HCT116 (cell line): Measurements from ENCODE around the gene IFI27L2. TPM values are rescaled to one million over a fixed set of nuclear protein-coding genes. Genes with fewer than 3 reads are reported as not detected.
A peak's percentile ranks its signal among the peaks of the same experiment; 100 is the strongest.

ENCODE experiments used
- ATAC-seq: fragments of 200-7000 bp; cut with Tn5 transposase; 2 replicates; pipeline ENCODE4 v1.9.1; 2020; ENCODE audit warnings: mild to moderate bottlenecking, moderate library complexity
- BruUV-seq: library from RNA; stranded (reverse); fragments of 400-500 nt; replicated peaks from 2 replicates; lab custom pipeline; 2021; lab: Mats Ljungman, UMichigan
- CTCF ChIA-PET: fragments of 300-600 bp; sonication (Branson Sonifier 250); formaldehyde crosslinking; loops from one replicate; lab custom pipeline; 2021; ENCODE audit warnings: antibody characterized with exemption; lab: Charles Lee
- POLR2A ChIA-PET: fragments of 300-600, 350-600 bp; sonication (Branson Sonifier 250); formaldehyde crosslinking; loops from one replicate; lab custom pipeline; 2021; ENCODE audit warnings: antibody characterized with exemption; lab: Charles Lee
- RAD21 ChIA-PET, 2 experiments: fragments of 300-600 bp; sonication (Branson Sonifier 250); formaldehyde crosslinking; loops; one replicate each; lab custom pipeline; 2023; ENCODE audit warnings: low total read pairs in 2 of 2; ENCODE audit not compliant: uncharacterized antibody in 2 of 2, unreplicated experiment in 2 of 2, low non-redundant PET in 1 of 2; lab: Charles Lee
- DNase-seq: peaks from one replicate; pipeline ENCODE4 v3.0.0-alpha.2; 2010; ENCODE audit warnings: low read depth, low spot score
- H2AFZ ChIP-seq: fragments of 200-600 bp; shearing (Covaris generic), sonication (generic); 2 replicates; pipeline ENCODE4 v1.6.1; 2017; ENCODE audit warnings: low read depth, mixed run types, mixed read lengths, antibody characterized with exemption, low read length; ENCODE audit not compliant: poor library complexity, severe bottlenecking
- H3K27ac ChIP-seq: 2 replicates; pipeline ENCODE4 v1.5.1; 2012; ENCODE audit warnings: low read depth, low read length
- H3K27me3 ChIP-seq: fragments of 200-600 bp; sonication (generic); 2 replicates; pipeline ENCODE4 v1.6.1; 2016; ENCODE audit warnings: mixed run types, low read length, mixed read lengths; ENCODE audit not compliant: insufficient read depth
- H3K36me3 ChIP-seq, 2 experiments: fragments of 200-500 bp in 1 of 2; fragments of 200-600 bp in 1 of 2; sonication (Bioruptor generic) in 1 of 2; sonication (generic) in 1 of 2; 2 replicates each; pipeline versions ENCODE4 v1.5.1 to v1.6.1; 2014 to 2016; ENCODE audit warnings: low read length in 2 of 2, inconsistent platforms in 1 of 2, mixed read lengths in 1 of 2, mixed run types in 1 of 2; ENCODE audit not compliant: insufficient read depth in 2 of 2, control insufficient read depth in 1 of 2
- H3K4me1 ChIP-seq, 2 experiments: fragments of 200-600 bp in 1 of 2; sonication (generic) in 1 of 2; 2 replicates each; pipeline versions ENCODE4 v1.5.1 to v1.6.1; 2012 to 2017; ENCODE audit warnings: low read length in 2 of 2, inconsistent platforms in 1 of 2, mild to moderate bottlenecking in 1 of 2, mixed read lengths in 1 of 2, mixed run types in 1 of 2, moderate library complexity in 1 of 2; ENCODE audit not compliant: insufficient read depth in 2 of 2, control insufficient read depth in 1 of 2
- H3K4me2 ChIP-seq: fragments of 200-600 bp; sonication (generic); 2 replicates; pipeline ENCODE4 v1.6.1; 2017; ENCODE audit warnings: mixed run types, low read length, mixed read lengths
- H3K4me3 ChIP-seq, 2 experiments: fragments of 200-600 bp in 1 of 2; sonication (generic) in 1 of 2; replicated peaks in 1 of 2; 2 replicates each; pipeline ENCODE4 v1.5.1; 2011 to 2016; ENCODE audit warnings: low read length in 2 of 2, control low read depth in 1 of 2, low read depth in 1 of 2, mild to moderate bottlenecking in 1 of 2, mixed read lengths in 1 of 2, mixed run types in 1 of 2
- H3K79me2 ChIP-seq: fragments of 200-600 bp; sonication (generic); 2 replicates; pipeline ENCODE4 v1.6.1; 2017; ENCODE audit warnings: mild to moderate bottlenecking, mixed run types, low read length, moderate library complexity, mixed read lengths; ENCODE audit not compliant: insufficient read depth
- H3K9ac ChIP-seq: fragments of 200-600 bp; sonication (generic); 2 replicates; pipeline ENCODE4 v1.6.1; 2016; ENCODE audit warnings: low read length, mixed read lengths
- H3K9me2 ChIP-seq: fragments of 200-600 bp; sonication (generic), shearing (Covaris generic); 2 replicates; pipeline ENCODE4 v1.6.1; 2017; ENCODE audit warnings: mixed run types, mild to moderate bottlenecking, moderate library complexity; ENCODE audit not compliant: insufficient read depth
- H3K9me3 ChIP-seq, 2 experiments: fragments of 200-500 bp in 1 of 2; fragments of 200-600 bp in 1 of 2; sonication (Bioruptor generic) in 1 of 2; sonication (generic) in 1 of 2; 2 replicates each; pipeline ENCODE4 v1.6.1; 2014 to 2017; ENCODE audit warnings: low read length in 2 of 2, mixed read lengths in 2 of 2, inconsistent platforms in 1 of 2, low read depth in 1 of 2, mild to moderate bottlenecking in 1 of 2, mixed run types in 1 of 2, moderate library complexity in 1 of 2; ENCODE audit not compliant: control insufficient read depth in 1 of 2, insufficient read depth in 1 of 2
- H4K20me1 ChIP-seq: fragments of 200-600 bp; sonication (generic), shearing (Covaris generic); 2 replicates; pipeline ENCODE4 v1.6.1; 2017; ENCODE audit warnings: mixed run types, mild to moderate bottlenecking, moderate library complexity; ENCODE audit not compliant: insufficient read depth
- CBX3 ChIP-seq: IDR thresholded peaks from 2 replicates; pipeline ENCODE4 v1.6.1; 2012; ENCODE audit warnings: low read depth
- EGR1 ChIP-seq: IDR thresholded peaks from 2 replicates; pipeline ENCODE4 v1.6.1; 2012; ENCODE audit warnings: low read depth
- ELF1 ChIP-seq: IDR thresholded peaks from 2 replicates; pipeline ENCODE4 v1.6.1; 2012; ENCODE audit warnings: low read depth, borderline replicate concordance
- EZH2 ChIP-seq: fragments of 200-600 bp; sonication (generic); IDR thresholded peaks from 2 replicates; pipeline ENCODE4 v1.6.1; 2017; ENCODE audit warnings: antibody characterized with exemption, mixed run types
- EZH2phosphoT487 ChIP-seq: fragments of 200-600 bp; IDR thresholded peaks from 2 replicates; pipeline ENCODE4 v1.6.1; 2018; ENCODE audit warnings: antibody characterized with exemption, borderline replicate concordance
- FOSL1 ChIP-seq: IDR thresholded peaks from 2 replicates; pipeline ENCODE4 v1.6.1; 2012; ENCODE audit warnings: low read depth
- JUND ChIP-seq: IDR thresholded peaks from 2 replicates; pipeline ENCODE4 v1.6.1; 2012
- MAX ChIP-seq: IDR thresholded peaks from 2 replicates; pipeline ENCODE4 v1.6.1; 2012
- POLR2AphosphoS5 ChIP-seq: IDR thresholded peaks from 2 replicates; pipeline ENCODE4 v1.6.1; 2011; ENCODE audit warnings: mild to moderate bottlenecking, low read depth, low read length, moderate library complexity
- RAD21 ChIP-seq: IDR thresholded peaks from 2 replicates; pipeline ENCODE4 v1.6.1; 2012; ENCODE audit warnings: low read depth, mild to moderate bottlenecking
- REST ChIP-seq: IDR thresholded peaks from 2 replicates; pipeline ENCODE4 v1.6.1; 2012; ENCODE audit warnings: low read depth
- SIN3A ChIP-seq: IDR thresholded peaks from 2 replicates; pipeline ENCODE4 v1.6.1; 2012; ENCODE audit warnings: low read depth
- SP1 ChIP-seq: IDR thresholded peaks from 2 replicates; pipeline ENCODE4 v1.6.1; 2012; ENCODE audit warnings: low read depth
- SRF ChIP-seq: IDR thresholded peaks from 2 replicates; pipeline ENCODE4 v1.6.1; 2012; ENCODE audit warnings: low read depth
- TCF7L2 ChIP-seq: IDR thresholded peaks from 2 replicates; pipeline ENCODE4 v1.7.0; 2011; ENCODE audit warnings: borderline replicate concordance, inconsistent platforms; ENCODE audit not compliant: insufficient read depth, insufficient read length; ENCODE audit errors: extremely low read depth
- YY1 ChIP-seq: IDR thresholded peaks from 2 replicates; pipeline ENCODE4 v1.6.1; 2011; ENCODE audit warnings: low read length, low read depth, moderate library complexity, mild to moderate bottlenecking; ENCODE audit not compliant: insufficient replicate concordance; ENCODE audit errors: extremely low read depth
- intact Hi-C: fragments of 100-400 bp; cut with micrococcal nuclease; formaldehyde crosslinking; loops from 2 replicates; pipeline ENCODE4 v1.10.0; 2022
- total RNA-seq: library from RNA; stranded (reverse); gene quantifications from one replicate; pipeline ENCODE4 v1.2.1, GENCODE V29; 2021; ENCODE audit not compliant: unreplicated experiment
- TF ChIP-seq, protein P1 (sequence below), 3 experiments: fragments of 200-600 bp in 1 of 3; sonication (generic) in 1 of 3; IDR thresholded peaks in 2 of 3; conservative IDR thresholded peaks in 1 of 3; 2 replicates each; pipeline ENCODE4 v1.5.1; 2012 to 2017; ENCODE audit warnings: low read depth in 2 of 3, low read length in 2 of 3, antibody characterized with exemption in 1 of 3, borderline replicate concordance in 1 of 3, control low read depth in 1 of 3, mild to moderate bottlenecking in 1 of 3, mixed read lengths in 1 of 3, mixed run types in 1 of 3, moderate library complexity in 1 of 3; ENCODE audit not compliant: insufficient read depth in 1 of 3

Gene IFI27L2
- total RNA-seq, 1 experiment from 2014 or later = 42.9 TPM

DNA sequence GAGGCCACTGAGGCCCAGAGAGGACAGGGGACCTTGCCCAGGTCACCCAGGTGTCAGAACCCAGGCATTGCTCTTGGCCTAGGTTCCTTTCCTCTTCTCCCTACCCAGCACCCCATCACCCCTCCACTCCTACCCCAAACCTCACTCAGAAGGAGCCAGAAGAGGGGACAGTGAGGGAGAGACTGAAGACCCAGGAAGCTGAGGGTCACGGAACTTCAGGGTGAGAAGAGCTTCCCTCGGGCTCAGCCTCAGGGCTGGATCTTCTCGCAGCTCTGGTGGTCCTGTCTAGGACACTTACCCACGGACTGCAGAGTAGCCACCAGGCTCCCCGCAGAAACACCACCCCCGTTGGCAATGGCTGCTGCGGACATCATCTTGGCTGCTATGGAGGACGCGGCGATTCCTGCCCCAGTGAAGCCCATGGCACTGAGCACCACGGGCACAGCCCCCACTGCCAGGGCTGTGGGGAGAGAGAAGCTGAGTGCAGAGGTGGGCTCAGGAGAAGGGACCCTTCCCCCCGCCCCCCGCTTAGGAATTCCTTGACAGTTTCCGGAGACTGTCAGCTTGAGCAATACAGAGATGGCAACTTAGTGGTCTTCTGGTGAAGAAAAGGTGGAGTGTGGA lies 1.1 kb downstream of the IFI27L2 start:
- H3K4me2 ChIP-seq = peak overlapping the region; percentile 87

More for the DNA sequence above, 1.1 kb downstream of the IFI27L2 start:
- no peaks in the 10 kb centered on the region for H3K9me2 ChIP-seq
- ChIA-PET RAD21 (interaction anchor here (0.7 to 1.7 kb wide), 2 partner anchors 77 to 144 kb away, joined by 3 read pairs; no protein-coding TSS in a partner anchor), POLR2A (interaction anchor here (1.2 kb wide), 1 partner anchor 13 kb away, joined by 3 read pairs; no protein-coding TSS in a partner anchor), CTCF (interaction anchor here (1.1 kb wide), 1 partner anchor 295 kb away, joined by 3 read pairs; no protein-coding TSS in a partner anchor)
- no peak for DNase-seq
- BruUV-seq = TSS peak; percentile 67
- H3K79me2 ChIP-seq = no peaks in the 10 kb centered on the region
- no peaks in the 10 kb centered on the region for H3K9me3 ChIP-seq
- no peaks in the 10 kb centered on the region for H3K36me3 ChIP-seq
- no peak overlapping the region for H2AFZ ChIP-seq
- no peak for ATAC-seq
- peak overlapping the region; percentile 67; the same call in 1 of the 2 replicates for H3K9ac ChIP-seq
- H3K27ac ChIP-seq = no peak overlapping the region
- TF ChIP-seq RAD21 (no peak), TCF7L2 (no peak), EZH2phosphoT487 (no peak), FOSL1 (no peak), ELF1 (no peak), JUND (no peak), YY1 (no peak), CBX3 (no peak), POLR2AphosphoS5 (no peak), EGR1 (no peak), SIN3A (no peak), SRF (no peak), EZH2 (no peak), REST (no peak), SP1 (no peak), MAX (no peak)
- TF ChIP-seq, protein P1, sequence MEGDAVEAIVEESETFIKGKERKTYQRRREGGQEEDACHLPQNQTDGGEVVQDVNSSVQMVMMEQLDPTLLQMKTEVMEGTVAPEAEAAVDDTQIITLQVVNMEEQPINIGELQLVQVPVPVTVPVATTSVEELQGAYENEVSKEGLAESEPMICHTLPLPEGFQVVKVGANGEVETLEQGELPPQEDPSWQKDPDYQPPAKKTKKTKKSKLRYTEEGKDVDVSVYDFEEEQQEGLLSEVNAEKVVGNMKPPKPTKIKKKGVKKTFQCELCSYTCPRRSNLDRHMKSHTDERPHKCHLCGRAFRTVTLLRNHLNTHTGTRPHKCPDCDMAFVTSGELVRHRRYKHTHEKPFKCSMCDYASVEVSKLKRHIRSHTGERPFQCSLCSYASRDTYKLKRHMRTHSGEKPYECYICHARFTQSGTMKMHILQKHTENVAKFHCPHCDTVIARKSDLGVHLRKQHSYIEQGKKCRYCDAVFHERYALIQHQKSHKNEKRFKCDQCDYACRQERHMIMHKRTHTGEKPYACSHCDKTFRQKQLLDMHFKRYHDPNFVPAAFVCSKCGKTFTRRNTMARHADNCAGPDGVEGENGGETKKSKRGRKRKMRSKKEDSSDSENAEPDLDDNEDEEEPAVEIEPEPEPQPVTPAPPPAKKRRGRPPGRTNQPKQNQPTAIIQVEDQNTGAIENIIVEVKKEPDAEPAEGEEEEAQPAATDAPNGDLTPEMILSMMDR (IDR thresholded peaks at IDR 0.05 in 2 of 3, conservative IDR thresholded peaks at IDR 0.05 in 1 of 3; ENCODE audit: borderline replicate concordance in 1 of 3, insufficient read depth in 1 of 3, low read depth in 2 of 3, low read length in 2 of 3) = no peak
- no peaks in the 10 kb centered on the region for H4K20me1 ChIP-seq
- H3K4me1 ChIP-seq = peaks cover 6 to 22% of the 10 kb centered on the region in 2 experiments; a peak in 3 of 4 replicates
- intact Hi-C loops = no loop called here
- H3K4me3 ChIP-seq = peak overlapping the region; percentile 69 to 82
- H3K27me3 ChIP-seq = no peaks in the 10 kb centered on the region
